GM21619 (cell line): ENCODE data around the gene SMCO3.

Experiments used
- ATAC-seq: cut with Tn5 transposase; IDR thresholded peaks from one replicate; pipeline ENCODE4 v1.9.1; 2021; ENCODE audit not compliant: unreplicated experiment

Gene SMCO3

DNA sequence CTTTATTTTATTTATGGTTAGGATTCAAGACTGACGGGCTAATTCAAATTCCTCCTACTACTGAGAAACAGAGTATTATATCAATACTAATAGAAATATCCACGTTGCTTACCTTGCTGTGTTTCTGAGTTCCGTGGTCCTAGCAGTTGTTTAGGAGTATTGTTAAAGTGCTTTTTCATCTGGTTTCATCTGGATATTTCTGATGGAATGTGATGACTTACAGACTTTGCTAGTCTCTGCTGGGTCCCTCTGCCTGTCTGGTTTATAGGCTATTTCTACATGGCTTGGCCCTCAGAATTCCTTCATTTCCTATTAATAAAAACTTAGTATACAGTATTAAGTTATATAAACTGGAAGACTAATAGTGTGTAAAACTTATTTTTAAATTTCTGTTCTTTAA lies at the start of gene SMCO3:
Gene SMCO3 (minus strand): TSS at position 169 of the 400 bp plus-strand sequence. CDS start 7,502 bp downstream, outside the sequence.
- no peak for ATAC-seq

DNA sequence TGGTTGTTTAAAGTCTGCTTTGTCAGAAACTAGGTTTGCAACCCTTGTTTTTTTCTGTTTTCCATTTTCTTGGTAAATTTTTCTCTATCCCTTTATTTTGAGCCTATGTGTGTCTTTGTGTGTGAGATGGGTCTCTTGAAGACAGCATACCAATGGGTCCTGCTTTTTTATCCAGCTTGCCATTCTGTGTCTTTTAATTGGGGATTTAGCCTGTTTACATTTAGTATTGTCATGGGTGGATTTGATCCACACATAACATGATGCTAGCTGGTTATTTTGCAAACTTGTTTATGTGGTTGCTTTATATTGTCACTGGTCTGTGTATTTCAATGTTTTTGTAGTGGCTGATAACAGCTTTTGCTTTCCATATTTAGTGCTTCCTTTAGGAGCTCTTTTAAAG lies 46.5 kb upstream of the SMCO3 start:
- no peak for ATAC-seq

GRCh38 chr12:14858513-14858912 lies 44.5 kb upstream of the SMCO3 start:
- no peak for ATAC-seq

GRCh38 chr12:14854586-14855183 lies 40.7 kb upstream of the SMCO3 start:
- no peak for ATAC-seq

GRCh38 chr12:14853961-14854360 lies 40.0 kb upstream of the SMCO3 start:
- no peak for ATAC-seq

GRCh38 chr12:14852880-14853279 lies 38.9 kb upstream of the SMCO3 start:
- ATAC-seq, result no peak

DNA sequence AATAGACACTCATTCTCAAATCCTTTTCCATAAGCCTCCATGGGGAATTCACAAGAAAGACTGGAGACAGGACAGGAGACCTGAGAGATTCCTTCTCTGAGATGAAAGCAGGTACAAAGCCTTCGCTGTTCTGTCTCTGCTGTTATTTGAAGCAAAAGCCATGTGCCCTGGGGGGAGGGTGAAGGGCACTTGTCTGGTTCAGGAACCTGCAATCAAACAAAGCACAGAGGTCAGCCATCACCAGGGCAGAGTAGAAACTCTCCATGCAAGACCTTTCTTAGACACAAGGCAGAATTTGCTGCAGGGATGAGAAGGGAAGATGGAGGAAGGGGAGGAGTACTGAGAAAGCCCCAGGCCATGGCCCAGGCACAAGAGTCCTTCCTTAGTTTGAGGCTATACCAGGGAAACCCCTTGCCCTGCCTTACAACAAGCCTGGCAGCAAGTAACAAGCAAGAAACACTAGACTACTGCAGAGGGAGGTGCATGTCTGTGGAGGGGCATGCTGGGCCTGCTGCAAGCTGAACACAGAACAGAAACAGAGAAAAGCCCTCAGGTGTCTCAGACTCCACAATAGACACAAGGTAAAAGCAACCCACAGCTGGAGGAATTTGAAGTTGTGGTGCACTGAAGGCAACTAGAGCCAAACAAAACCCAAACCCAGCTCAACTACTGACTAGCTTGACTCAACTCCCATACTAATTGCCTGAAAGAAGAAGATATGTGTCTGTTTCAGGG lies 37.1 kb upstream of the SMCO3 start:
- ATAC-seq, result no peak

GRCh38 chr12:14849661-14850060 lies 35.7 kb upstream of the SMCO3 start:
- ATAC-seq, result no peak

- ATAC-seq, result no peak
Measured at GRCh38 chr12:14846876-14847580, 33.0 kb upstream of the SMCO3 start.

DNA sequence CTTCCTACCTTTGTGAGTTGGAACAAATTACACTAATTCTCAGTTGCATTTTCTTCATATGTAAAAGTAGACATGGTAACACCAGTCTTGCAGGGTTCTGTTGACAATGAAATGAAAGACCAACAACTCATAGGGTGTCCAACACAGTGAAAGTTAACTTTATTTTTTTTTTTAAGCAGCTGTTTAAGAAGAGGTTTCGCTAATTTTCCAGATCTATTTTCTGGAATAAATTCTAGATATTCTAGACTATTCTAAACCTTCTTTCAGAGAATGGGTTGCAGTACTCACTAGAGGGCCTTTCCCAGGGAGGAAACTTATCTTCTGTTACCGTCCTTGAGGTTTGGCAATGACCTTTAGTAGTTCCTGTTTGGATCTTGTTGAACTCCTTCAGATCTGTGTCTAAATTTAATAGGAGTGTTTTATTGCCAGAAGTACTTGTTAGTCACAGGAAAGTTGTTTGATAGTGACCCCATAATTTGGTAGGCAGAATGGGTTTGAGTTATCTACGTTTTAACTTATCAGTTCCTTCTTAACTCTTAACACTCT lies 32.1 kb upstream of the SMCO3 start:
- no peak for ATAC-seq

DNA sequence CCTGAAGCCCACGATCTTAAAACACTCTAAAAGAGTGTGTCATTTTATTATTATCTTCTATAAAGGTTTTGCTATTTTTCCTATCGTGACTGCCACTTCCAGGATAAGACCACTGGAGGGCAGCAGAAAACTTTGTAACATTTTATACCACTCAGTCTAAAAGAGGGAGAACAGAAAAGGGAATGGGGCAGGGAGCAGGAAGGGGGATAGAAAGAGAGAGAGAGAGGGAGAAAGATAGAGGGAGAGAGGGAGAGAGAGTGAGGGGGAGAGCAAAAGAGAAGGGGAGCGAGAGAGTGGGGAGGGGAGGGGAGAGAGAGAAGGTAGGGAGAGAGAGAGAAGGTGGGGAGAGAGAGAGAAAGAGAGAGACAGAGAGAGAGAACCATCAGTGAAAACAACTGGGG lies 31.4 kb upstream of the SMCO3 start:
- ATAC-seq, result no peak

DNA sequence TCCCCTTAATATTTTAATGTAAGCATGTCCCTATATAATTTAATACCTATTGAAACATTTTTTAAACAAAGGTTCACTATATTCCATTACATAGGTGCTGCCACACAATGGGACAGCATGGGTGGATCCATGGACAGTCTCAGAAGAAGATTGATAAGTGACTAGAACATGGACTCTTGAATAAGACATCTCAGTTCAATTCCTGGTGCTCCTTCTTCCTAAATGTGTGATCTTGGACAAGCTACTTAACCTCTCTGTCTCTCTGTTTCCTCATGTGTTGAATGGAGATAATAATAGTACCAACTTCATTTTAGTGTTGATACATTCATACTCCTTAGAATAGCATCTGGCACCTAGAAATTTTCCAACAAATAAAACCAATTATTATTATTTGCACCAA lies 30.4 kb upstream of the SMCO3 start:
- no peak for ATAC-seq

DNA sequence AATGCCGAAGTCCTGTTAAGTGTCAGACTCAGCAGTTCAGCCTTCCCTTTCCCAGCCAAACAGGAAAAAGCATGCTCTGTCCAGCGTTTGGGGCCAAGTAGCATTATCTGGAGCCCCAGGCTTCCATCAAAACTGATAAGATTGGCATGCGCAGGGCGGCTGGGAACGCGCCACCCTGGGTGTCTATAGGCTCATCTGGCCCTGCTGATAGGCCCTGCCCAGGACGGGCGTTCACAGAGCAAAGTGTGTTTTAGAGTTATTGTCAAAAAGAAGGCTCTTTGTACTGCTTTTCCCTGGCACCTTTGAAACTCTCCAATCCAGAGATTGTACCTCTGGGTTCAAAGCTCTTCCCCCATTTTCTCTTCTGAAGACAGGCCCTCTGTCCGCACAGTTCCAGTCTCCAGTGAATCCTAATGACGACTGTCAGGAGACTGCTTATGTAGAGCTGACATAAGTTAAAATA lies 29.5 kb upstream of the SMCO3 start, which contains the start of gene ART4:
Gene ART4 (minus strand): TSS at position 102 of the 463 bp plus-strand sequence. CDS start 413 bp downstream, outside the sequence.
- no peak for ATAC-seq

DNA sequence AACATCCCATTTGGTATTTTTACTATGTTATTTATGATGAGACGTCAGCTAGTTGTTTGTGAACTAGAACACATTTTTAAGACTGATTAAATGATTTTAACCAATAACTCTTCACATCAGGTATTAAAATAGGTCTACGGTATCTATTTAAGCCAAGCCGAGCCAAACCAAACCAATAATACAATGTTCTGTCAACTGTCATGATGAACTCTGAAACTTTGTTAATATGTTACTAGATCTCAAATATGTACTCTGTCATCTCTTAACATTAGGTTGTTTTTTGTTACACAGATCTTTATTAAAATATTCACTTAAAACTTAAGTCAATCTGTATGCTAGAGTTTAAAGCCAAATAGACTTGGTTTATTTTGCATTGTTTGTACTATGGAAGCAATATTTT lies 28.3 kb upstream of the SMCO3 start:
- no peak for ATAC-seq

DNA sequence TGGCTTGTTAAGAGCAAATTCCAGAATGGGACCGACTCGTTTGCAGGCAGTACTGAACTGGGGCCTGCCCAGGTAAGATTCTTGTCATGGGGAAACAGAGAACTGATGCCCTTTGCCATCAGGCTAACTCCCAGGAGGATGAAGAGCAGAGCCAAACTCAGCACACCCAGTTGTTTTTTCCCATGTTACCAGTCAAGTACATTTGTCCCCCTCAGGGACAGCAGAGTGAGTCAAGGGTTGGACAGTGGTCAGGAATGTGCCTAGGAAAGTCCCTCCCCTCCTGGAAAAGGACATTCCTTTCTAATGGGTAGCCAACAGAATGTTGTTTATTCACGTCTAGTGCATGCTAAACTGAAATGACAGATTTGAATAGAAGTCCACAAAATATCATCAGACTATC lies 27.8 kb upstream of the SMCO3 start:
- no peak for ATAC-seq

DNA sequence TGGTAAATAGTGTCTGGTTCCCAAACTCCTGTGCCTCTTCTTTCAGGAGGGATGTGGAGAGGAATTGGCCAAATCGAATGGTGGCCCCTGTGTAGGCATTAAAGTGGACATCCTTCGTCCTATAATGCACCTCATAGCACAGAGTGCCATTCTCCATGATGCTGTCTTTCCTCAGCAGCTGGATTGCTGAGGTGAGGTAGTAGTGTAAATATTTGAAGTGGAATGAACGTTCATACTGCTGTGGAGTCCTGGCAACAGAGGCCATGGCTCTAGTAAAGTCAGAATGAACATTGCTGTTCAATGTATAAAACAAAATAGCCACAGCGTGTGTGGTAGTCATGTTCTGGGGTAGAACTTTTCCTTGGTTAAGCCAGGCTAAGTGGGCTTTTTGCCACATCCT lies 26.6 kb upstream of the SMCO3 start:
- no peak for ATAC-seq

- no peak for ATAC-seq
Measured at GRCh38 chr12:14839262-14839661, 25.3 kb upstream of the SMCO3 start.

DNA sequence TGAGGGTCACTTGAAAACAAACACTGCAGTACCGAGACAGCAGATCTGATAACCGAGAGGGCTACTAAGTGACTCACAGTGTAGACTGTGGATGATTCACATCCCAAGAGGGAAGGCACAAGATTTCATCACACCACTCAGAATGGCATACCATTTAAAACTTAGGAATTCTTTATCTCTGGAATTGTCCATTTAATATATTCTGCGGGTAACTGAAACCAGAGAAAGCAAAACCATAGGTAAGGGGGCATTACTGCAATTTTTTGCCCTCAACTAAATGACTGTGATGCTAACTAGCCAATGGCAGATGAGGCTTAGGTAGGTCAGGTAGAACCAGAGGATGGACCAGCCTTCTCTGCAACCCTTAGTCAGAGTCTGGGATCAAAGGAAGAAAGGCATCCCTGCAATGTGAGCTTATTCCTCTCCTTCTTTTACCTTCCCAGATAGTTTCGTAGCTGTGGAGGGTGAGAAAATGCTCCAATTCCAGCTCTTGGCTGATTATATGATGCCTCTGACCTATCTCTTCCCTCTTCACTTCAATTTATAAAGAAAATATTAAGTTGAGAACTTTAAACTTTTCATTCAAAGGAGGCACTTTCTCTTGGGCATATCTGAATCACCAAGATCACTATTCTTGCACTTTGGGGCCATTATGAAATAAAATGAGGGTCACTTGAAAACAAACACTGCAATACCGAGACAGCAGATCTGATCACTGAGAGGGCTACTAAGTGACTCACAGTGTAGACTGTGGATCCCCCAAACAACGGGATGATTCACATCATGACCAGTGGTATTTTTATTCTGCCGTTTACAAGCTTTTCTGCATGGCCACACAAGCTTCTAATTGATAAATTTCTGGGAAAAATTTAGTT lies 22.6 kb upstream of the SMCO3 start:
- no peak for ATAC-seq

DNA sequence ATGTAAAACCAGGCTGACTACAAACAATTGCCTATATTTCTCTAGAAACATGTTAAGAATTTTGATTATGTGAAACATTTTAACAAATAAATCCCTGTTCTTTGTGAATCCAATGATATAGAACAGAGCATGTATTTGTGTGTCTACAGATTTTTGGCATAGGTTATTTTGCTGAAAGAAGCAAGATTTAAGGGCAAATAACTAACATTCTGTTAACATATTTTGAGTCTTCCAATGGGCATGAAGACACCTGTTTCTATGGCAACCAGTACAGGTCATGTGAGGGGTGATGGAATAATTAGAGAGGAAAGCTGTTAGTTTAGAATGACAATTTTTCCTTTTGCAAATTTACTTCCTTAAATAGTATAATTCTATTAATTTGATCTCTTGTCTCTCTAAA lies 20.5 kb upstream of the SMCO3 start:
- no peak for ATAC-seq

GRCh38 chr12:14833952-14834351 lies 20.0 kb upstream of the SMCO3 start:
- ATAC-seq, result no peak

DNA sequence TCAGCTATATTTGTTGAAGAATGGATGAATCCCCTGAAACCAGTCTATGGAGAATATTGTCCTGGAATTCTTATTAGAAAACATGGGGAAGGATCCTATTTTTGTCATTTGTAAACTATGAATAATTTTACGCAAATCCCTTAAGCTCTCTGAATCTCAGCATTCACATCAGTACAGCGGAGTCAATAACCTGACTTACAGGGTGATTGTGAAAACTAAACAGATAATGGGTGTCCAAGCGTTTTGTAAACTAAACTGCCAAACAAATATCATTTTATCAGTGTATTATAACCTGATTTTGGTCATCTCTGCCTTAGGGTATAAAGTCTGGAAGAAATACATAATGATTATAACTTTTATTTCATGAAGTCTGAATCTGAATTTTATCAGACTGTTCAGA lies 19.4 kb upstream of the SMCO3 start:
- ATAC-seq, result no peak
